Stimulated activated CD4-positive, alpha-beta T cell treated with anti-CD3 and anti-CD28 coated beads, Interleukin-12 subunit alpha, Interleukin-12 subunit beta, amount 100 ng/mL, for 48 hours (primary cell): ENCODE measurements around the gene SPEF2.
"Not testable (repeated sequence)": the region's sequence is repeated elsewhere in the genome, so short reads cannot be mapped to it uniquely, and the experiment has no call there.

Experiments used
- DNase-seq, 3 donors: peaks; one replicate each; pipeline ENCODE4 v3.0.0-alpha.2; 2020; ENCODE audit warnings: low read depth in 2 of 3, low spot score in 1 of 3

SPEF2 gene

DNA sequence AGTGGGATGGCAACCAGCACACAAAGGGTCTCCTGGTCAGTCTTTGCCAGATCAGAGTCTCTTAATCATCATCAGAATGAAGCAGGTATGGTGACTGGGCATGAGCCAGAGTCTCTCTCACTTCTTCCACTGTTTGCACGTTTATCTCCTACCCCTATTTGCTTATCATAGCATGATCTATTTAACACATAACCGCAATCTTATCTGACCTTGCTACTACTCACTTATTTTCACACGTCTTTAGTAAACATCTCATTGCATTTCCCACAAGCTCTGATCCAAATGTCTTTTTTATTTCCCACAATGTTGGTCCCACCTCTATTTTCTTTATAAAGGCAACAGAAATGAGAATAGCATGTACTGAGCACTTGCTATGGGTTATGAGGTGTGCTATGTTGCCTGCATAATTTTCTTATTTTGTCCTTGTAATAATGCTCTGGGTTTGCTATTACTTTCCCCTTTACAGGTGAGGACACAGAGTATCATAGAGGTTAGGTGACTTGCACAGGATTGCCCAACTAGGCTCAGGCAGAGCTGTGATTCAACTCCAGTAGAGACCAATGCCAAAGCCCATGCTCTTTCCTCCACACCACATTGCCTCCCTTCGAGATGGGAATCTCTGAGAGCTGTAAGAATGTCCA lies 199.3 kb downstream of the SPEF2 start:
- DNase-seq: no peak

DNA sequence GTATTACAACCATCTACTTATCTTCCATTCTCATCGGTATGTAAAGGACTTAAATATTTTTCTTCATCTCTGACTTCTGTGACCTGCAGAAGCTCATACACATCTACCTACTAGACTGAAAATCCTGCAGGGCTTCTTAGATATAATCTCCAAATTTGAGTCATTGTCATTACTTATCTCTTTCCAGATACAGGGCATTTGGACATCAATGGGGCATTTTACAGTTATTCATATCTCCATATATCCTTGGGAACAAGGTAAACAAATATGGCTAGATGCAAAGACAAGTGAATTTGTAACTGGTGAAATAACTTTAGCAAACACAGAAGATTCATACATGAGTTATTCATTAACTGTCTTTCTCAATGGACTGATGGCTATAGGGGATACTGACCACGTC lies 201.4 kb downstream of the SPEF2 start:
- no peak for DNase-seq

DNA sequence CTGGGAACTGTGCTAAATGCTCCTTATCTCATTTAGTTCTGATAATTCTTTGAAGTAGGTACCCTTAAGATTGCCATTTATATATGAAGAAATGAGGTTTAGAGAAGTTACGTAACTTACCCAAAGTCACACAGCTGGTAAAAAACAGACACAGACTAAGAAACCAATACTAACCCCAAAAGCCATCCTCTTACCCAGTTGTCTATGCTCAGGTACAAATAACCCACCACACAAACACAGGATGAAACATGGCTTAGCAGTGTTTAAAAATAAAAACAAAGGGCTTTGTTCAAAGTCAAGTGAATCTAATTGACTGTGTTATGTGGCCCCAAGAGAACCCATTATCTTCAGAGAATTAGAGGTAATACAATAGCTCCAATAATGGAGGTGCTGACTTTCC lies 202.0 kb downstream of the SPEF2 start:
- DNase-seq: no peak

DNA sequence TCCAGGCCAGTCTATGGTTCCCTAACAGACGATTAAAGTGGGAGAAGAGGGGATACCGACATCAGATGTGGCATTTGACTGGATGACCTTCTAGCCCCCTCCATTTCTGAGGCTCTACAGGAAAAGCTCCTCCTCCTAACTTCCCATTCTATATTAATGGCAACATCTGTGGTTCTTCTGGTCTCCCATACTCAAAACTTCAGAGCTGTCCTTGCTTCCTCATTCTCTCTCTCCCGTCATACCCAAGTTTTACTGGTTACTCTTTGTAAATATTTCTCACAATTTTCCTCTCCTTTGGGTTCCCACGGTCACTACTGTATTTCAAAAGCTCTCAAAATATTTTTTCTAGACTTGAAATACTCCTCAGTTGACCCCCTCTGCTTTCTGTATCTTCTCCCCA lies 203.1 kb downstream of the SPEF2 start:
- no peak for DNase-seq

DNA sequence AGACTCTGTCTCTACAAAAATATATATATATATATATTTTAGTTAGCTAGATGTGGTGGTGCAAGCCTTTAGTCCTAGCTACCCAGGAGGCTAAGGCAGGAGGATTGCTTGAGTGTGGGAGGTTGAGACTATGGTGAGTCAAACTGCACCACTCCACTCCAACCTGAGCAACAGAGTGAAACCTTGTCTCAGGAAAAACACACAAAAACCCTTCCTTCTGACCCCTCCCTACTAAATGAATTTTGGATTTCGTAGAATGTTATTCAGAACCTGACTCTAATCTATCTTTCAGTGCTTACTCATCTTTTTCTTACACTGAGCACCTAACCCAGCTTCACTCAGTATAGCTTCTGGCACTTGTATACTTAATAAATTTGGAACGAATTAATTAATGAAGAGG lies 203.8 kb downstream of the SPEF2 start:
- no peak for DNase-seq

DNA sequence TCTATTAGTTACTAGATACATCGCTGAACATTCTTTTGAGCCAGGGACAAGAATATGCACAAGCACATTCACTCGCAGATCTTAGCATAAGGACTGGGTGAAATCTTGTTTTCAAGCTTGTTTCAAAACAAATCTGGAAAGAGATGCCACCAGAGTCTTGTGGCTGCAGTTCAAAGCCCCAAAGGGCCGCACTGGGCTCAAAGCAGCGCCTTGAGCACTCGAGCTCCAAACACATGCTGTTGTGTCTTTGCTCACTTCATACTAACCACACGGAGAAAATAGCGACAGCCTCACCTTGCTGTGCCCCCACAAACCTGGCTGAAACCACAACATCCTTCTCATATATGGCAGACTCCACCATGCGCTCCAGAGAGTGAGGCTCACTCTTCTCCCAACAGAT lies 204.8 kb downstream of the SPEF2 start:
- no peak for DNase-seq

DNA sequence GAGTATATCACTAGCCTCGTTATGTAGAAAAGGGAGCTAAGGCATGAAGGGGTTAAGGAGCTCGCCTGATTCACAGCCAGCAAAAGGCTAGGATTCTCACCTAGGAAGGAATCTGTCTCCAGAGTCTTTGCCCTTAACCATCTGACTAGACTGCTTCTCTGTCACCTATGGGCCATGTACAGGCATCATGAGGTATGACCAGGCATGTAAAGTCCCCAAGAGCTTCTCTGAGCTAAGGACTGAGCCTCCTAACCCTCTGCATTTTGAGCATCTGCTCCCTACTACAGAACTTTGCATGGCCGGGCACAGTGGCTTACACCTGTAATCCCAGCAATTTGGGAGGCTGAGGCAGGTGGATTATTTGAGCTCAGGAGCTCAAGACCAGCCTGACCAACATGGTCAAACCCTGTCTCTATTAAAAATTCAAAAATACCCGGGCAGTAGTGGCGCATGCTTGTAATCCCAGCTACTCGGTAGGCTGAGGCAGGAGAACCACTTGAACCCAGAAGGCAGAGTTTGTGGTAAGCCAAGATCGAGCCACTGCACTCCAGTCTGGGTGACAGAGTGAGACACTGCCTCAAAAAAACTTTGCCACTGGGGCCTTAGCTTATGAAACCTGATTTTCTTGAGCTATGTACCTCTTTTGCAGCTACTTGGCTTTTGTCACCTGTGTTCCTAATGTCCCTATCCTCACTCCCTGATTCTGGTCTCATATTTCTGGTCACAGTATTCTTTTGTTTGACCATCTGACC lies 205.9 kb downstream of the SPEF2 start:
- no peak for DNase-seq

DNA sequence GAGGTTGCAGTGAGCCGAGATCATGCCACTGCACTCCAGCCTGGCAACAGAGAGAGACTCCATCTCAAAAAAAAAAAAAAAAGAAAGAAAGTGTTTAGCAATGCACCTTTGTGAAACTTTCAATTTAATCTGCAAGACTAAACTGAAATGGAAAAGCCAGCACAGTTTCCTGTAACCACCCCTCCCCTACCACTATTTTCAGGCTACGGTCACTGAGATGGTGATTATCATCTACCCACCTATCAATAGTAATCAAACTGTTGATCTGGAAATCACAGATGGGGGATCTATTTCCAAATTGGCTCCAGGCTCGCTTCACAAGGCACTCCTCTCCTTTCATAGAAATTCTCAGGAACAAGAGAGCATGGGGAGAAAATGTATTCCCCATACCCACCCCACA lies 208.4 kb downstream of the SPEF2 start:
- no peak for DNase-seq

DNA sequence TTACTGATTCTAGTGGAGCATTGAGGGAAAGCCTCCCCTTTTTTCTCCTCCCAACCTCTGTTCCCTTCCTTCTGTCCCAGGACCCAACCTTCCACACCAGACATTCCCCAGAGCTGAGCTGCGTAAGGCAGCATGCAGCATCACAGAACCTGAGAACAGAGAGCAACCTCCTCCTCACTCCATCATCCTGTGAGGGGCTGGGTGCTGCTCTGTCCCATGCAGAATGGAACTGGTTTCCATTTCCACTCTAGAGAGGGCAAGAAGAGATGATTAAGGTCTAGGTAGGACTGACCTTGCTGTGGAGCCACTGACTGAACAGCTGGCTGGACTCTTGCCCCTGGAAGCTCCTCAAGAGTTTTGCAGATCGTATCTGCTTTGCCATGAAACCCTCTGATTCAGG lies 208.9 kb downstream of the SPEF2 start:
- no peak for DNase-seq

DNA sequence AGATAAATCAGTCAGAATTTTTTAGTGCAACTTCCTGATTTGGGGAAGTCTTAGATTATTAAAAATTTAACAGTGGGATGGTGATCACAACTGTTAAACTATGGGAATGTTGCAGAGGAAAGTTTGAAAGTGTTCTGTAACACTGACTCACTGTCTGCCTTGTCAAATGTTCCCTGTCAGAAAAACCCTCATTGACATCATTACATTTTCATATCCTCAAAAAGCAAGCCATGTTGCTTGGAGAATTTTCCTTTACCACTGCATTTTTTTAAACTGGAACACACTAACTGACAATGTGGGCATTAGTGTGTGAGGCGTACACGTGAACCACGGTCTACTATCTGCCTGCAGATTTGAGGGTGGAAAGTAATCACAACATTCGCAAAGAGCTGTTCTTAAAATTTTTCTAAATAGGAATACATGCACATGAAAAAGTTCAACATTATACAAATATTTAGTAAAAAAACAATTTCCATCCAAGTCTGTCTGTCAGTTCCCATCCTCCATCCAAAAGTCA lies 210.5 kb downstream of the SPEF2 start:
- no peak for DNase-seq

DNA sequence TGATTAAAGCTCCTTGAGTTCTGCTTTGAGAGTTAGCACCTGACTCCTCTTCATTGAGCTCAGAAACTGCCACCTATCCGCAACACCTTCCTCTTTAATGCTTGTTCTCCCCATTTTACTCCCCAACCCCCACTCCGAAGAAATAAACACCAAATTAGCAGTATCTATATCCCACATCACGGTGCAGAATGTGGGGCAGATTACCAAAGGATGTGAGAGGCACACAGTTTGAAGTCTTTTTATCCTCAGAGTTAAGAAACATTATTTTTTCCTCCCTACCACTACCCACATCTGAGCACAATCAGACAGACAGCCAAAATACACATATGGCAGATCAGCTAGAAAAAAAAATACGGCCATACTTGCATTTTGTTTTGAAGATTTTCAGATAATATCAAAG lies 212.9 kb downstream of the SPEF2 start:
- no peak for DNase-seq

DNA sequence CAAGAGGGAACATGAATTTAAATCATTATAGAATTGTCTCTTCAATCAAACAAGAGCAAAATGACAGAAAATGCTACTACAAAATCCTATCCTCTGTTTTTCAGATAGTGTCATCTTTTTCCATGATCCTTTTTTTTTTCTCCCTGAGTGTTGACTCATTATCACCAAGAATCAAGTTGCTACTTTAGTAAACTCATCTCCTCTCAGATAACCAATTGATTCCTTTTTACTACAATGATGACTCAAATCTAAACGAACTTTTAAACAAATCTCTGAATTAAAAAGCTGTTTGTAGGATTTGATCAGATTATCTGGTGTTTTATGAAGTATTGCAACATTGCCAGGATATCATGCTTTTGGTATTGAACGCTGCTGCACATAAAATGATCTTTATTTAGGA lies 215.1 kb downstream of the SPEF2 start:
- DNase-seq: no peak

DNA sequence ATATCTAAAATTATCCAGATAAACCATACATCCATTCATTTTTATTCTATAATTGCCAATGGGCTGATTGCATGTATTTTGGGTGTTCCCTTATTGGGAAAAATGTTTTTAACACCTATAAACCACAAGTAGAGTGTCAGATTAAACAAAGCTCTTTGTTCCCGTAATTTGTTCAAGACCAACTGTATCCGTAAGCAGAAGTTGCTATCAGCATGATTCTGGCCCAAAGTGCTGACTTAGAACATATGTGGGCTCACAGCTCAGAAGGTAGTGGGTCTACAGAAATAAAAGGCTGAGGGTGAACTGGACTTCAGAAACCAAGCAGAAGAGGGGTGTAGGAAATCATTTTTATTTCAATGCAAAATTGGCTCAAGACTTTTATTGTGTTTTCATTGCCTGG lies 215.6 kb downstream of the SPEF2 start:
- no peak for DNase-seq

DNA sequence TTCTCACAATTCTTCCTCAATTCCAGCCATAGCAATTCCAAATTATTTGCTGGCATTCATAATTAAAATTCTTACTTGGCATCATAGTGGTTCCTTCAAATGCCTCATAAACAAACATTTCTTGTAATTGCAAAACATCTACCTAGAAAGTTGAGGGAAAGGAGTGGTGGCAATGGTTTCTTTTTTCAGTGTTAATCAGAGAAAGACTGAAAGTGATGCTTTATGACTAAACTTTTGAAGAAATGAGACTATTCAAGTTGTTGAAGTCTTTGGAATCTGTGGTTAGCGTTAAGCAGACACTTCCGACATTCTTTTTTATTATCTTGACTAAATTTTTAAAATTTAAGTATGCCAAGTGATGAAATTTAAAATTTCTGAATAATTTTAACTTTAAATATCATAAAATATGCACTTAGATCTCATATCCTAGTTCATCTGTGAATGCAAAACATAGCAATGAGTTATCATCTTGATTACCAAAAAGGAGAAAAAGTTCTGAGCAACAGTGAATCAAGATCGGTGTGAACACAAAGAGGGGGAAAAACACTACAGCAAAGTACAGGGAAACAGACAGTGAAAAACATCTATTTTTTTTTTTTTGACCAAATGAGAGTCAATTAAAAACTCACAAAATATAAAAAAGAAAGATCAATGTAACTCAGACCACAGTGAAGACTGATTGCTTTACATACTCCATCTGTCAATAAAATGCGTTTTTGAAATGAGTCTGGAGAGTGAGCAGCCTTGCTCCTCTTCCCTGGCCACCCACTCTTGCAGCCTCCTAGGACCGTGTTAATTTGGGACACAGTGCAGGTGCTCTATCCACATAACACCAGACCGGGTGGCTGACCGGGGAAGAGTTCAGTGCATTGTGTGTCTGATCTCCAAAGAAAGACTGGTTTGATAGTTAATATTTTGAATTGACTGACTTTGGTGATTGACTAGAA lies 218.4 kb downstream of the SPEF2 start:
- no peak for DNase-seq

DNA sequence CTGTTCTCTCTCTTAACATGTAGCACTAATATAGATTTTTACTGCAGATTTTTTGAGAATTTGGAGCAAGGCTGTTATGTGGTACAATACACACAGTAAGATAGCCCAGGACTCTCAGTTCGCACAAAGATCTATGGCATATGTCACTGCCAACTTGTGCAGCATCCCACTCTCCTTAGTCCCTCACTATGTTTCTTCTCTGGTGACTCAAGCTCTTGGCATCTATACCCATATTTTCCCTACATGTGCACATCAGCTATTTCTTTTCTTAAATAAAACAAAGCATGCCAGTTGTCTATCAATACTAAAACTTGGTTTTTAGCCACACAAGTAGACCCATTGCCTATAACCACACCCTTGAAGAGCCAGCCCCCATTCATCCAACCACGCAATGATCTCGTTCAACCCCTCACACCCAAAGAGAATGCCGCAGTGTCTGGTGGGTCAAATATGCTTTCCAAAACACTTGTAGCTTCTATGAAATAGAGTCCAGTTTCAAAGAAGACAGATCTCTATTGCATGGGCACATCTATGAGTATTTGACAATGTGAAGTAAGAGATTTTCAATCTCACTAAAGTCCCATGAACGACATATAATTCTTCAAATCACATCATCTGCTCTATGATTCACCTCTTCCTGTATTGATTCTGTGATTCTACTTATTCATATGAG lies 220.8 kb downstream of the SPEF2 start:
- DNase-seq: no peak

DNA sequence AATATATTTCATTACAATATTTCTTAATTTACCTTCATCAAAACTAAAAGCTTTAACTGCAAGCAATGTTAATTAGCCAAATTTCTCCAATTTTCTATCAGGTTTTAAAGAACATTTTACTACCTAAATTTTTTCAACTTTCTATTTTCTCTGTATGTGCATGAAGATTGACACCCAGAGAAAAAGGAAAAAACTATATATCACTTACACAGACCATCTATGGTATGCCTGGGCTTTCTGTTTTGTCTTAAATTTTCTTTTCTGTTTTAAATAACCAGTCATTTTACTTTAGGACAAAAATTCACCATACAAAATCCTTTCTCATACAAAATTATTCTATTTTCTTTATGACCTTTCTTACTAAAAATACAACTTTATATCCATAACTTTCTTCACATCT lies 225.2 kb downstream of the SPEF2 start:
- DNase-seq: no peak

DNA sequence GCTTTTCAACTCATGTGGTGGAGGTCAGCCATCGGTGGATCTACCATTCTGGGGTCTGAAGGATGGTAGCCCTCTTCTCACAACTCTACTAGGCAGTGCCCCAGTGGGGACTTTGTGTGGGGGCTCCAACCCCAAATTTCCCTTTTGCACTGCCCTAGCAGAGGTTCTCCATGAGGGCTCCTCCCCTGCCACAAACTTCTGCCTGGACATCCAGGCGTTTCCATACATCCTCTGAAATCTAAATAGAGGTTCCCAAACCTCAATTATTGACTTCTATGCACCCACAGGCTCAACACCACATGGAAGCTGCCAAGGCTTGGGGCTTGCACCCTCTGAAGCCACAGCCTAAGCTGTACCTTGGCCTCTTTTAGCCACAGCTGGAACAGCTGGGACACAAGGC lies 227.8 kb downstream of the SPEF2 start:
- DNase-seq: not testable (repeated sequence)

DNA sequence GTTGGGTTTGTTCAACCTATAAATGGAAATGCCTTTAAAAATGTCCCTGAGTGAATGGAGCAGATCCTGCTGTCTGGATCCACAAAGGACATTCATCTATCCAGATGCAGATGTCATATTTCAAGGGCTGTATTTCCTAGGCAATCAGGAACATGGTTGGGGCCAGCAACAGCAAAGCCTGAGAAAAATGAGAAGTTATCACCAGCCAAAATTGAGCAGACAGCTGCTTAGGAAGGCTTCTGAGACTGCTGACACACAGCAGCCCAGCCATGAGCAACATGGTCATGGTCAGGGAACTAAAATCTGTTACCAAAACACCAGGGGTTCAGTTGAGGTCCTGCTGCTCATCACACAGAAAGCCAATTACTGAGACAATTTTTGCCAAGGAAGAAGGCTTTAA lies 229.8 kb downstream of the SPEF2 start:
- no peak for DNase-seq

DNA sequence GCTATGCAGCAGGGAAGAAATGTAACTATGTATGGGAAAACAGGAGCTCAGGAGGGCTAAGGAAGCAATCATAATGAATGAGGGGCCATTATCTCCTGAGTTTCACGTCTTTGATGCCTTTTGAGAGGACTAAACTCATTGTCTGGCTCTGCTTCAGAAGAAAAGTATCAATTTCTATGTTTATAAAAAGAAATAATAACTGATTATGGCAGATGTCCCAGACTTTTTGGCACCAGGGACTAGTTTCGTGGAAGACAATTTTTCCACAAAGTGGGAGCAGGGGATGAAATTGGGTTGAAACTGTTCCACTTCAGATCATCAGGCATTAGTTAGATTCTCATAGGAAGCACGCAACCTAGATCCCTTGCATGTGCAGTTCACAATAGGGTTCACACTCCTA lies 230.3 kb downstream of the SPEF2 start:
- DNase-seq: no peak

DNA sequence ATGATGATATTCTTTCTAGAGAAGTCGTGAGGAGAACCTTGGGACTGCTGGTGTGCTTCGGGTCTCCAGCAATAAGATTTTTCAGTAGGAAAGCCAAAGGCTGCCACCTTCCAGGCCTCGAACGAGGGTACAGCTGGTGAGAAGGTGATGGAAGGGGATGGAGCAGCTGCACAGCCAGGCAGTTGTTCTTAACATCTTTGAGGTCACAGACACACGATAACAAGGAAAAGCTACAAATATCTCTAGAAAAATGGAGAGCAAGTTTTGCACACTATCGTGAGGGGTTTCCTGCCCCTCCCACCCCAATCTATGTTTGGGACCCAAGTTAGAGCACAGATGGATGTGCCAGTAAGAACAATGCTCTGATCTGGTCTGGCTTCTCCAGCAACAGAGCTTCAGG lies 232.2 kb downstream of the SPEF2 start:
- no peak for DNase-seq

DNA sequence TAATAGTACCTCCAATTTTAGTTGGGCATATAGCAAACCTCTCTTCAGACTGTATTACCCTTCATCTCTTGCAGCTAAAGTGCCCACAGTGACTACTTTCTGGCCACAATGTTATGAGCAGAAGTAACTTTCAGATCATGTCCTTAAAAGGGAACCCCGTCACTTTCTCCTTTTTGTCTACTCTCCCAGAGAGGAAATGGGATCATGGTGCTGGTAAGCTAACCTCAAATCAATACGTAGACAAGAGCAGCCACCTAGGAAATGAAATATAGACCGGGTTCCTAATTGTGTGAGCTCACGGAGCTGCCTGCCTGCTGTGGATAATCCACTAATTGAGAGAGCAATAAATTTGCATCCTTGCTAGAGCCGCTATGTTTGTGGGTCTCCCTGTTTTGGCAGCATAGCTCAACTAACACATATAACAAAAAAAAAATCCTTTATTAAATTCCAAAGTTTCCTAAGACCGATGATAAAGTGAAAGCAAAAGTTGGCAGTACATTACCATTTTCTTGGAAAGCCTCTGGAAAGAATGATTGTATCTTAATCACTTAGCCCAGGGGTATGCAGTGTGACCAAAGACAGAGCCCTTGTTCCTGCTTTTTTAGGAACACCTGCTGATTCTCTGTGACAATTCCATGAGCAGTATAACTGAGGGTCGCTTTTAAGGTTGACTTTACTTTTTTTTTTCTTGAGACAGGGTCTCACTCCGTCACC lies 233.5 kb downstream of the SPEF2 start:
- no peak for DNase-seq
